SH-SY5Y (cell line): ENCODE results near the gene ZNF592.

Experiments used
- GATA2 ChIP-seq: IDR thresholded peaks from 2 replicates; pipeline ENCODE4 v1.6.1; 2011; ENCODE audit warnings: mild to moderate bottlenecking, low read depth, low read length
- GATA3 ChIP-seq: IDR thresholded peaks from 2 replicates; pipeline ENCODE4 v1.6.1; 2011; ENCODE audit warnings: low read depth, mild to moderate bottlenecking, low read length, moderate library complexity

DNA sequence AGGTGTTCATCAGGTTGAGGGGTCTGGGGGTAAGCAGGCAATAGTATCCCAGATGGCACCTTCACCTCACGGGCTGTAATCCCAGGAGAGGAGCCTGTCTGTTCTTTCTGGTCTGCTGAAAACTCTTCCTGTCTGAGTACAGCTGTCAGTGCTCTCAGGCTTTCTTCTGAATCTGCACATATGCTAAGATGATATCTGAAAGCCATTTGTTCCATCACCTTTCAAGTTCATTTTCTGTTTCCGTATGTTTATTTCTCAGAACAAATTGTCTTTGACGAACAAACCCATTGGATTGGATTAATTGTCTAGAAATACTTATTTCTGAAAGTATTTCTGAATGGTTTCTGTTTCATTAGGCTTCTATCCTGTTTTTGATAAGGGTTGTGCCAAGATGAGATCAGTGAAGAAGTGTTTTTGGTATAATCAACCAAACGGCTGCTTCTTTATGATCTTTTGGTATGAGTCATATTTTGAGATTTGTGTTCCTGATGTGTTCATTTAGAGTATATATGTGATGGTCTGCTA is 13.3 kb downstream of the ZNF592 start:
- TF ChIP-seq GATA3 (no peak), GATA2 (no peak)
